WTC11 (cell line): ENCODE results near the gene MFGE8.

Experiments
- CTCF ChIP-seq: fragments of 200-600 bp; IDR thresholded peaks from 2 replicates; pipeline ENCODE4 v1.8.0; 2022; ENCODE audit warnings: antibody characterized with exemption
- E2F5 ChIP-seq: sonication (generic); formaldehyde crosslinking; IDR thresholded peaks from 2 replicates; pipeline ENCODE4 v1.8.1; 2022; ENCODE audit warnings: mild to moderate bottlenecking, moderate library complexity, missing genetic modification reagents
- ETV6 ChIP-seq: sonication (generic); formaldehyde crosslinking; IDR thresholded peaks from 2 replicates; pipeline ENCODE4 v1.8.1; 2022; ENCODE audit warnings: mild to moderate bottlenecking, missing genetic modification reagents
- FOXJ3 ChIP-seq: sonication (generic); formaldehyde crosslinking; IDR thresholded peaks from 2 replicates; pipeline ENCODE4 v1.9.0; 2021; ENCODE audit warnings: missing genetic modification reagents, mild to moderate bottlenecking, borderline replicate concordance
- GABPB1 ChIP-seq: sonication (generic); formaldehyde crosslinking; IDR thresholded peaks from 2 replicates; pipeline ENCODE4 v1.8.1; 2023; ENCODE audit warnings: mild to moderate bottlenecking, missing genetic modification reagents
- IRF2 ChIP-seq: sonication (generic); formaldehyde crosslinking; IDR thresholded peaks from 2 replicates; pipeline ENCODE4 v1.8.0; 2022; ENCODE audit warnings: low read depth, missing genetic modification reagents, borderline replicate concordance
- JUN ChIP-seq: sonication (generic); formaldehyde crosslinking; IDR thresholded peaks from 2 replicates; pipeline ENCODE4 v1.8.0; 2023; ENCODE audit warnings: mild to moderate bottlenecking, missing genetic modification reagents
- STAT6 ChIP-seq: sonication (generic); formaldehyde crosslinking; conservative IDR thresholded peaks from 2 replicates; pipeline ENCODE4 v1.8.1; 2023; ENCODE audit warnings: mild to moderate bottlenecking, low read depth, missing genetic modification reagents, moderate library complexity
- USF1 ChIP-seq: sonication (generic); formaldehyde crosslinking; IDR thresholded peaks from 2 replicates; pipeline ENCODE4 v1.8.0; 2022; ENCODE audit warnings: mild to moderate bottlenecking, missing genetic modification reagents
- ZNF423 ChIP-seq: fragments of 250-450 bp; sonication (Bioruptor Pico); IDR thresholded peaks from 2 replicates; pipeline ENCODE4 v2.1.2; 2022; ENCODE audit warnings: mild to moderate bottlenecking, moderate library complexity
- ZNF512 ChIP-seq: sonication (generic); formaldehyde crosslinking; IDR thresholded peaks from 2 replicates; pipeline ENCODE4 v1.8.1; 2022; ENCODE audit warnings: missing genetic modification reagents, borderline replicate concordance
- ZNF671 ChIP-seq: fragments of 250-450 bp; sonication (Bioruptor Pico); IDR thresholded peaks from 2 replicates; pipeline ENCODE4 v1.8.0; 2021; ENCODE audit warnings: mild to moderate bottlenecking

GRCh38 chr15:88897142-88897455, 16.1 kb downstream of the MFGE8 start:
- TF ChIP-seq CTCF (no peak), JUN (CRISPR knock-in tag) (no peak), ZNF512 (CRISPR knock-in tag) (no peak), ZNF423 (CRISPR knock-in tag) (no peak), FOXJ3 (no peak), IRF2 (CRISPR knock-in tag) (no peak), ETV6 (no peak), USF1 (CRISPR knock-in tag) (no peak), GABPB1 (CRISPR knock-in tag) (no peak), E2F5 (CRISPR knock-in tag) (no peak), STAT6 (no peak), ZNF671 (CRISPR knock-in tag) (no peak)
